Measurements from ENCODE around the gene NPB. TPM values are rescaled to one million over a fixed set of nuclear protein-coding genes. Genes with fewer than 3 reads are reported as not detected.
A peak's percentile ranks its signal among the peaks of the same experiment; 100 is the strongest.

NPB gene
- total and polyA plus RNA-seq, 2 donors (not counting 1 experiment from before 2014, with no cell fraction given) = 0.44 TPM; not detected in 1

DNA sequence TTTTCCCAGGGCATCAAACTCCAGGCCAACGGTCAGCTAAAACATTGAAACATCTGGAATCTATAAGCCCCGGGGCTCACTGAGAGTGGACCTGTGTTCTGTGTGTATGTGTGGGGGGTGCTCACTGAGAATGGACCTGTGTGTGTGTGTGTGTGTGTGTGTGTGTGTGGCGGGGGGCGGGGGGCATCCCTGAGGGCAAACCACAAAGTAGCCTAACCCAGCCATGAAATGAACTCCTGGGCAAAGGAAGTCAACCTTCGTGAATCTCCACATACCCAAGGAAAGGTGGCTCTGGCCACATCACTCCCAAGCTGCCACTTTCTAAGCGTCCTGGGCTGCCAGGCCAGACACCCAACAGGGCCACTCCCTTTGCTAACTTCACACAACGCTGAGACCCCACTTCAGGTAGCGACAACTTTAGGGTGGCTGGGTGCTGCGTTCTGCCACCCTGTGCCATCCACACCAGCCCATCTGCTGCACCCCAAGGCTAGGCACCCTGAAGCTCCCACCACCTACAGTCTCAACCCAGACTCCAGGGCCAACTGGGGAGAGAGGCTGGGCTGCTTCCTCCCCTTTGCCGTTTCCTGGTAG is 23.9 kb downstream of the NPB start:
- no peak for TF ChIP-seq EZH2 (IDR thresholded peaks at IDR 0.05; ENCODE audit: borderline replicate concordance, insufficient read depth, low read depth, low read length, poor library complexity, severe bottlenecking)
- TF ChIP-seq, protein P1, sequence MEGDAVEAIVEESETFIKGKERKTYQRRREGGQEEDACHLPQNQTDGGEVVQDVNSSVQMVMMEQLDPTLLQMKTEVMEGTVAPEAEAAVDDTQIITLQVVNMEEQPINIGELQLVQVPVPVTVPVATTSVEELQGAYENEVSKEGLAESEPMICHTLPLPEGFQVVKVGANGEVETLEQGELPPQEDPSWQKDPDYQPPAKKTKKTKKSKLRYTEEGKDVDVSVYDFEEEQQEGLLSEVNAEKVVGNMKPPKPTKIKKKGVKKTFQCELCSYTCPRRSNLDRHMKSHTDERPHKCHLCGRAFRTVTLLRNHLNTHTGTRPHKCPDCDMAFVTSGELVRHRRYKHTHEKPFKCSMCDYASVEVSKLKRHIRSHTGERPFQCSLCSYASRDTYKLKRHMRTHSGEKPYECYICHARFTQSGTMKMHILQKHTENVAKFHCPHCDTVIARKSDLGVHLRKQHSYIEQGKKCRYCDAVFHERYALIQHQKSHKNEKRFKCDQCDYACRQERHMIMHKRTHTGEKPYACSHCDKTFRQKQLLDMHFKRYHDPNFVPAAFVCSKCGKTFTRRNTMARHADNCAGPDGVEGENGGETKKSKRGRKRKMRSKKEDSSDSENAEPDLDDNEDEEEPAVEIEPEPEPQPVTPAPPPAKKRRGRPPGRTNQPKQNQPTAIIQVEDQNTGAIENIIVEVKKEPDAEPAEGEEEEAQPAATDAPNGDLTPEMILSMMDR (IDR thresholded peaks at IDR 0.05) = no peak
- peak overlapping the region; percentile 66 for H3K9ac ChIP-seq (ENCODE audit: low read length)
- peaks cover 0 to 4% of the 10 kb centered on the region in 2 experiments for H3K36me3 ChIP-seq (replicated peaks in 1 of 2; ENCODE audit: control extremely low read depth in 1 of 2, control insufficient read depth in 1 of 2, extremely low read depth in 1 of 2, insufficient read depth in 2 of 2, low read length in 1 of 2)
- CTCF ChIA-PET = interaction anchor here (0.7 to 3.5 kb wide), 4 partner anchors 34 to 566 kb away, joined by 3 to 16 read pairs (median 5); no protein-coding TSS in a partner anchor
- DNase-seq (no peak), ATAC-seq (ENCODE audit: low read depth) (no peak)
- H3K9me3 Mint-ChIP-seq (ENCODE audit: insufficient read depth) = no peaks in the 10 kb centered on the region
- peaks cover 46% of the 10 kb centered on the region for H3K79me2 ChIP-seq (ENCODE audit: control insufficient read depth, insufficient read depth, low read length)
- peaks cover 37% of the 10 kb centered on the region for H4K20me1 ChIP-seq (ENCODE audit: control insufficient read depth, insufficient read depth, low read length, poor library complexity, severe bottlenecking)
- peaks cover 26% of the 10 kb centered on the region for H3K4me1 Mint-ChIP-seq
- intact Hi-C loops (cut with micrococcal nuclease) = loop anchor here (1.0 to 5.0 kb wide), 6 partner anchors 8 to 94 kb away; partner anchors contain the start of genes ALYREF, ANAPC11, ARHGDIA and ASPSCR1
- POLR2A ChIA-PET = interaction anchor here (0.7 to 1.5 kb wide), 3 partner anchors 8 to 242 kb away, joined by 3 to 6 read pairs (median 4); partner anchors contain the start of genes ARL16, HGS and SIRT7
- H3K4me3 Mint-ChIP-seq = peak overlapping the region; percentile 87
- H3K27ac Mint-ChIP-seq = peak overlapping the region; percentile 86
- peak overlapping the region; percentile 91 for H3K4me2 ChIP-seq (replicated peaks; ENCODE audit: low read depth, low read length, poor library complexity, severe bottlenecking)
- no peaks in the 10 kb centered on the region for H3K9me3 ChIP-seq (ENCODE audit: control extremely low read depth in 1 of 3, control insufficient read depth in 2 of 3, insufficient read depth in 1 of 3, low read length in 2 of 3)
- peak overlapping the region; percentile 26 to 85 for H3K27ac ChIP-seq (ENCODE audit: low read length in 2 of 2)
- peak overlapping the region in 4 of 5 experiments; percentile 56 to 78 (median 65) for H3K4me3 ChIP-seq (ENCODE audit: control extremely low read depth in 1 of 5, extremely low read depth in 1 of 5, insufficient read depth in 1 of 5, low read depth in 2 of 5, low read length in 4 of 5)
- WGBS (ENCODE audit: insufficient coverage) = 61% methylated on average over 6 of the region's 10 CpGs
- peak overlapping the region; percentile 41 for H2AFZ ChIP-seq (ENCODE audit: insufficient read depth, low read depth, low read length, poor library complexity, severe bottlenecking)
- peaks cover 0 to 23% (median 9%) of the 10 kb centered on the region in 4 experiments for H3K27me3 ChIP-seq (replicated peaks in 1 of 4; ENCODE audit: control extremely low read depth in 1 of 4, control insufficient read depth in 3 of 4, insufficient read depth in 4 of 4, low read length in 3 of 4)
- peaks cover 26 to 35% of the 10 kb centered on the region in 2 donors for H3K4me1 ChIP-seq (ENCODE audit: control insufficient read depth in 2 of 2, insufficient read depth in 2 of 2, low read length in 2 of 2)
- peaks cover 4% of the 10 kb centered on the region for H3K27me3 Mint-ChIP-seq

All from B cell (primary cell).